ENCODE results near the gene CFAP61.

CFAP61 gene

GRCh38 chr20:20031790-20032189 is 20.5 kb upstream of the CFAP61 start:
- no peak for DNase-seq (ENCODE audit: low read depth in 3 of 3)

GRCh38 chr20:20034486-20034885 is 17.8 kb upstream of the CFAP61 start:
- DNase-seq (ENCODE audit: low read depth in 3 of 3) = no peak

GRCh38 chr20:20036756-20037155 is 15.6 kb upstream of the CFAP61 start:
- no peak for DNase-seq (ENCODE audit: low read depth in 3 of 3)

GRCh38 chr20:20037960-20038359 is 14.4 kb upstream of the CFAP61 start:
- no peak for DNase-seq (ENCODE audit: low read depth in 3 of 3)

GRCh38 chr20:20038586-20038985 is 13.7 kb upstream of the CFAP61 start:
- no peak for DNase-seq (ENCODE audit: low read depth in 3 of 3)

GRCh38 chr20:20039752-20040387 is 12.5 kb upstream of the CFAP61 start:
- DNase-seq (ENCODE audit: low read depth in 3 of 3) = no peak

GRCh38 chr20:20051767-20052073 is 612 bp upstream of the CFAP61 start:
- no peak for DNase-seq (ENCODE audit: low read depth in 3 of 3)

- no peak for DNase-seq (ENCODE audit: low read depth in 3 of 3)
Observed at GRCh38 chr20:20060234-20060998, 8.1 kb downstream of the CFAP61 start.

- DNase-seq (ENCODE audit: low read depth in 3 of 3) = no peak
Observed at GRCh38 chr20:20063941-20064702, 11.8 kb downstream of the CFAP61 start.

- no peak for DNase-seq (ENCODE audit: low read depth in 3 of 3)
Observed at GRCh38 chr20:20065361-20065760, 13.0 kb downstream of the CFAP61 start.

GRCh38 chr20:20070871-20071726 is 18.8 kb downstream of the CFAP61 start:
- no peak for DNase-seq (ENCODE audit: low read depth in 3 of 3)

- no peak for DNase-seq (ENCODE audit: low read depth in 3 of 3)
Observed at GRCh38 chr20:20073801-20074371, 21.6 kb downstream of the CFAP61 start.

GRCh38 chr20:20075032-20075431 is 22.7 kb downstream of the CFAP61 start:
- DNase-seq (ENCODE audit: low read depth in 3 of 3) = no peak

- no peak for DNase-seq (ENCODE audit: low read depth in 3 of 3)
Observed at GRCh38 chr20:20076297-20077065, 24.1 kb downstream of the CFAP61 start.

- DNase-seq (ENCODE audit: low read depth in 3 of 3) = no peak
Observed at GRCh38 chr20:20078041-20078440, 25.7 kb downstream of the CFAP61 start.

- DNase-seq (ENCODE audit: low read depth in 3 of 3) = no peak
Observed at GRCh38 chr20:20079102-20079784, 26.9 kb downstream of the CFAP61 start.

GRCh38 chr20:20083807-20084206 is 31.5 kb downstream of the CFAP61 start:
- DNase-seq (ENCODE audit: low read depth in 3 of 3) = no peak

GRCh38 chr20:20084296-20084752 is 32.0 kb downstream of the CFAP61 start:
- DNase-seq (ENCODE audit: low read depth in 3 of 3) = no peak

- no peak for DNase-seq (ENCODE audit: low read depth in 3 of 3)
Observed at GRCh38 chr20:20085071-20085470, 32.7 kb downstream of the CFAP61 start.

- DNase-seq (ENCODE audit: low read depth in 3 of 3) = no peak
Observed at GRCh38 chr20:20085812-20086211, 33.5 kb downstream of the CFAP61 start.
